Fibroblast of lung (primary cell): ENCODE measurements around the gene KCNJ12.
"Not testable (repeated sequence)": the region's sequence is repeated elsewhere in the genome, so short reads cannot be mapped to it uniquely, and the experiment has no call there.

Experiments used
- CTCF ChIP-seq, 2 donors: IDR thresholded peaks in 1 of 2; conservative IDR thresholded peaks in 1 of 2; 1 replicate in 1 of 2; 2 replicates in 1 of 2; pipeline ENCODE4 v1.5.1; 2011 to 2012; ENCODE audit warnings: low read length in 2 of 2, control low read depth in 1 of 2, inconsistent platforms in 1 of 2, low read depth in 1 of 2, mild to moderate bottlenecking in 1 of 2
- EZH2 ChIP-seq: IDR thresholded peaks from 2 replicates; pipeline ENCODE4 v1.5.1; 2012; ENCODE audit warnings: low read length, control low read depth, mild to moderate bottlenecking; ENCODE audit errors: missing control alignments

GRCh38 chr17:21340407-21340806 lies 35.8 kb upstream of the KCNJ12 start:
- not testable (repeated sequence) for TF ChIP-seq EZH2; CTCF (conservative IDR thresholded peaks at IDR 0.05 in 1 of 2, IDR thresholded peaks at IDR 0.05 in 1 of 2; ENCODE audit: low read depth in 1 of 2, low read length in 2 of 2)
